ENCODE results near the gene ERG28.

The ERG28 gene

GRCh38 chr14:75614179-75614578 lies 46.5 kb downstream of the ERG28 start:
- Histone ChIP-seq H3K9me3 (ENCODE audit: control insufficient read depth, insufficient read depth, low read depth, low read length) (no peaks in the 10 kb centered on the region), H3K4me3 (ENCODE audit: low read depth, low read length) (no peak overlapping the region)
- CTCF ChIA-PET: no interaction called here

GRCh38 chr14:75612157-75612556 lies 48.5 kb downstream of the ERG28 start:
- Histone ChIP-seq H3K27ac (ENCODE audit: extremely low read depth, low read depth, low read length) (no peak overlapping the region), H3K36me3 (ENCODE audit: control insufficient read depth in 2 of 2, insufficient read depth in 1 of 2, low read length in 2 of 2) (no peaks in the 10 kb centered on the region), H3K9me3 (ENCODE audit: control insufficient read depth, insufficient read depth, low read depth, low read length) (no peaks in the 10 kb centered on the region), H3K4me1 (ENCODE audit: control insufficient read depth, insufficient read depth, low read length) (no peaks in the 10 kb centered on the region), H3K4me3 (ENCODE audit: low read depth, low read length) (no peak overlapping the region)
- POLR2A ChIA-PET: interaction anchor here (0.5 kb wide), 1 partner anchor 65 kb away, joined by 4 read pairs; no protein-coding TSS in a partner anchor
- CTCF ChIA-PET: interaction anchor here (0.7 to 2.7 kb wide), 2 partner anchors 42 to 44 kb away, joined by 4 to 12 read pairs; no protein-coding TSS in a partner anchor
- TF ChIP-seq PRDM4 (tag by site-specific recombination; IDR thresholded peaks at IDR 0.05): no peak
- no peak for TF ChIP-seq REST (tag by site-specific recombination; IDR thresholded peaks at IDR 0.05)
- TF ChIP-seq, protein P1, sequence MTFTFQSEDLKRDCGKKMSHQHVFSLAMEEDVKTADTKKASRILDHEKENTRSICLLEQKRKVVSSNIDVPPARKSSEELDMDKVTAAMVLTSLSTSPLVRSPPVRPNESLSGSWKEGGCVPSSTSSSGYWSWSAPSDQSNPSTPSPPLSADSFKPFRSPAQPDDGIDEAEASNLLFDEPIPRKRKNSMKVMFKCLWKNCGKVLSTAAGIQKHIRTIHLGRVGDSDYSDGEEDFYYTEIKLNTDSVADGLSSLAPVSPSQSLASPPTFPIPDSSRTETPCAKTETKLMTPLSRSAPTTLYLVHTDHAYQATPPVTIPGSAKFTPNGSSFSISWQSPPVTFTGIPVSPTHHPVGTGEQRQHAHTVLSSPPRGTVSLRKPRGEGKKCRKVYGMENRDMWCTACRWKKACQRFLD (tag by site-specific recombination; IDR thresholded peaks at IDR 0.05): no peak
- TF ChIP-seq, protein P2, sequence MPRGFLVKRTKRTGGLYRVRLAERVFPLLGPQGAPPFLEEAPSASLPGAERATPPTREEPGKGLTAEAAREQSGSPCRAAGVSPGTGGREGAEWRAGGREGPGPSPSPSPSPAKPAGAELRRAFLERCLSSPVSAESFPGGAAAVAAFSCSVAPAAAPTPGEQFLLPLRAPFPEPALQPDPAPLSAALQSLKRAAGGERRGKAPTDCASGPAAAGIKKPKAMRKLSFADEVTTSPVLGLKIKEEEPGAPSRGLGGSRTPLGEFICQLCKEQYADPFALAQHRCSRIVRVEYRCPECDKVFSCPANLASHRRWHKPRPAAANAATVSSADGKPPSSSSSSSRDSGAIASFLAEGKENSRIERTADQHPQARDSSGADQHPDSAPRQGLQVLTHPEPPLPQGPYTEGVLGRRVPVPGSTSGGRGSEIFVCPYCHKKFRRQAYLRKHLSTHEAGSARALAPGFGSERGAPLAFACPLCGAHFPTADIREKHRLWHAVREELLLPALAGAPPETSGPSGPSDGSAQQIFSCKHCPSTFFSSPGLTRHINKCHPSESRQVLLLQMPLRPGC (tag by site-specific recombination; IDR thresholded peaks at IDR 0.05): no peak
- TF ChIP-seq, protein P3, sequence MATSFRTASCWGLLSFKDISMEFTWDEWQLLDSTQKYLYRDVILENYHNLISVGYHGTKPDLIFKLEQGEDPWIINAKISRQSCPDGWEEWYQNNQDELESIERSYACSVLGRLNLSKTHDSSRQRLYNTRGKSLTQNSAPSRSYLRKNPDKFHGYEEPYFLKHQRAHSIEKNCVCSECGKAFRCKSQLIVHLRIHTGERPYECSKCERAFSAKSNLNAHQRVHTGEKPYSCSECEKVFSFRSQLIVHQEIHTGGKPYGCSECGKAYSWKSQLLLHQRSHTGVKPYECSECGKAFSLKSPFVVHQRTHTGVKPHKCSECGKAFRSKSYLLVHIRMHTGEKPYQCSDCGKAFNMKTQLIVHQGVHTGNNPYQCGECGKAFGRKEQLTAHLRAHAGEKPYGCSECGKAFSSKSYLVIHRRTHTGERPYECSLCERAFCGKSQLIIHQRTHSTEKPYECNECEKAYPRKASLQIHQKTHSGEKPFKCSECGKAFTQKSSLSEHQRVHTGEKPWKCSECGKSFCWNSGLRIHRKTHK (tag by site-specific recombination; IDR thresholded peaks at IDR 0.05): no peak
- no peak for TF ChIP-seq ZNF394 (tag by site-specific recombination; IDR thresholded peaks at IDR 0.05; ENCODE audit: borderline replicate concordance)
- no peak for TF ChIP-seq ZSCAN5A (tag by site-specific recombination; IDR thresholded peaks at IDR 0.05)
- no peak for TF ChIP-seq ZBTB1 (tag by site-specific recombination; IDR thresholded peaks at IDR 0.05)
- no peak for TF ChIP-seq ZNF10 (tag by site-specific recombination; IDR thresholded peaks at IDR 0.05)
- TF ChIP-seq ZNF629 (tag by site-specific recombination; IDR thresholded peaks at IDR 0.05): no peak
- no peak for TF ChIP-seq BCL6B (tag by site-specific recombination; IDR thresholded peaks at IDR 0.05)

More at GRCh38 chr14:75614179-75614578, 46.5 kb downstream of the ERG28 start:
- Histone ChIP-seq H3K4me1 (ENCODE audit: control insufficient read depth, insufficient read depth, low read length) (no peaks in the 10 kb centered on the region), H3K36me3 (ENCODE audit: control insufficient read depth in 2 of 2, insufficient read depth in 1 of 2, low read length in 2 of 2) (no peaks in the 10 kb centered on the region), H3K27ac (ENCODE audit: extremely low read depth, low read depth, low read length) (no peak overlapping the region)
- POLR2A ChIA-PET: no interaction called here
- TF ChIP-seq ZNF473 (tag by site-specific recombination; IDR thresholded peaks at IDR 0.05) (no peak), ZSCAN23 (tag by site-specific recombination; IDR thresholded peaks at IDR 0.05) (no peak), ZNF596 (tag by site-specific recombination; IDR thresholded peaks at IDR 0.05) (no peak), ZNF311 (tag by site-specific recombination; IDR thresholded peaks at IDR 0.05; ENCODE audit: borderline replicate concordance) (no peak), ZNF776 (tag by site-specific recombination; IDR thresholded peaks at IDR 0.05; ENCODE audit: borderline replicate concordance) (no peak), ZNF112 (tag by site-specific recombination; IDR thresholded peaks at IDR 0.05) (no peak), ZNF140 (tag by site-specific recombination; IDR thresholded peaks at IDR 0.05) (no peak), ZNF394 (tag by site-specific recombination; IDR thresholded peaks at IDR 0.05; ENCODE audit: borderline replicate concordance) (no peak)
- TF ChIP-seq, protein P4, sequence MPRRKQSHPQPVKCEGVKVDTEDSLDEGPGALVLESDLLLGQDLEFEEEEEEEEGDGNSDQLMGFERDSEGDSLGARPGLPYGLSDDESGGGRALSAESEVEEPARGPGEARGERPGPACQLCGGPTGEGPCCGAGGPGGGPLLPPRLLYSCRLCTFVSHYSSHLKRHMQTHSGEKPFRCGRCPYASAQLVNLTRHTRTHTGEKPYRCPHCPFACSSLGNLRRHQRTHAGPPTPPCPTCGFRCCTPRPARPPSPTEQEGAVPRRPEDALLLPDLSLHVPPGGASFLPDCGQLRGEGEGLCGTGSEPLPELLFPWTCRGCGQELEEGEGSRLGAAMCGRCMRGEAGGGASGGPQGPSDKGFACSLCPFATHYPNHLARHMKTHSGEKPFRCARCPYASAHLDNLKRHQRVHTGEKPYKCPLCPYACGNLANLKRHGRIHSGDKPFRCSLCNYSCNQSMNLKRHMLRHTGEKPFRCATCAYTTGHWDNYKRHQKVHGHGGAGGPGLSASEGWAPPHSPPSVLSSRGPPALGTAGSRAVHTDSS (tag by site-specific recombination; IDR thresholded peaks at IDR 0.05): no peak
- TF ChIP-seq, protein P3 (tag by site-specific recombination; IDR thresholded peaks at IDR 0.05): no peak

Data from HEK293 (cell line).